ENCODE measurements around the gene CMTR1.

- no peak for TF ChIP-seq CTCF (IDR thresholded peaks at IDR 0.05)
- no peak for TF ChIP-seq POLR2A (IDR thresholded peaks at IDR 0.05)
Measured at GRCh38 chr6:37495244-37495934, 62.4 kb downstream of the CMTR1 start.
